ENCODE data around the gene MYO1E.
"Not testable (repeated sequence)": the region's sequence is repeated elsewhere in the genome, so short reads cannot be mapped to it uniquely, and the experiment has no call there.

Gene MYO1E

GRCh38 chr15:59387196-59387878 is 14.7 kb upstream of the MYO1E start:
- DNase-seq (ENCODE audit: low read depth in 2 of 2) = not testable (repeated sequence)

- DNase-seq (ENCODE audit: low read depth in 2 of 2) = no peak
Measured at GRCh38 chr15:59385171-59385570, 12.5 kb upstream of the MYO1E start.

- no peak for DNase-seq (ENCODE audit: low read depth in 2 of 2)
Measured at GRCh38 chr15:59384507-59384906, 11.8 kb upstream of the MYO1E start.

- no peak for DNase-seq (ENCODE audit: low read depth in 2 of 2)
Measured at GRCh38 chr15:59380902-59381610, 8.4 kb upstream of the MYO1E start.

- no peak for DNase-seq (ENCODE audit: low read depth in 2 of 2)
Measured at GRCh38 chr15:59379531-59379930, 6.9 kb upstream of the MYO1E start.

- no peak for DNase-seq (ENCODE audit: low read depth in 2 of 2)
Measured at GRCh38 chr15:59378855-59379254, 6.2 kb upstream of the MYO1E start.

- DNase-seq (ENCODE audit: low read depth in 2 of 2) = no peak
Measured at GRCh38 chr15:59377924-59378323, 5.3 kb upstream of the MYO1E start.

GRCh38 chr15:59376733-59377132 is 4.1 kb upstream of the MYO1E start:
- DNase-seq (ENCODE audit: low read depth in 2 of 2) = no peak

GRCh38 chr15:59373215-59373614 is 544 bp upstream of the MYO1E start:
- no peak for DNase-seq (ENCODE audit: low read depth in 2 of 2)

- DNase-seq (ENCODE audit: low read depth in 2 of 2) = no peak
Measured at GRCh38 chr15:59371458-59372351, 966 bp downstream of the MYO1E start.

GRCh38 chr15:59369597-59369996 is 3.1 kb downstream of the MYO1E start:
- no peak for DNase-seq (ENCODE audit: low read depth in 2 of 2)

- DNase-seq (ENCODE audit: low read depth in 2 of 2) = no peak
Measured at GRCh38 chr15:59367022-59367451, 5.6 kb downstream of the MYO1E start.

GRCh38 chr15:59366333-59367021 is 6.2 kb downstream of the MYO1E start:
- no peak for DNase-seq (ENCODE audit: low read depth in 2 of 2)

- DNase-seq (ENCODE audit: low read depth in 2 of 2) = no peak
Measured at GRCh38 chr15:59364248-59364647, 8.4 kb downstream of the MYO1E start.

GRCh38 chr15:59362331-59362730 is 10.3 kb downstream of the MYO1E start:
- DNase-seq (ENCODE audit: low read depth in 2 of 2) = no peak

- DNase-seq (ENCODE audit: low read depth in 2 of 2) = no peak
Measured at GRCh38 chr15:59360896-59361295, 11.8 kb downstream of the MYO1E start.

GRCh38 chr15:59360305-59360704 is 12.4 kb downstream of the MYO1E start:
- no peak for DNase-seq (ENCODE audit: low read depth in 2 of 2)

GRCh38 chr15:59355730-59356129 is 16.9 kb downstream of the MYO1E start:
- no peak for DNase-seq (ENCODE audit: low read depth in 2 of 2)

GRCh38 chr15:59354417-59355031 is 18.1 kb downstream of the MYO1E start:
- DNase-seq (ENCODE audit: low read depth in 2 of 2) = no peak

GRCh38 chr15:59353994-59354416 is 18.7 kb downstream of the MYO1E start:
- no peak for DNase-seq (ENCODE audit: low read depth in 2 of 2)

- DNase-seq (ENCODE audit: low read depth in 2 of 2) = no peak
Measured at GRCh38 chr15:59352683-59353082, 20.0 kb downstream of the MYO1E start.
